ENCODE measurements around the gene UBE2H. TPM values are rescaled to one million over a fixed set of nuclear protein-coding genes. Genes with fewer than 3 reads are reported as not detected.

UBE2H gene
- total RNA-seq, 3 donors from 2014 or later = 39.6 to 85.9 (median 40.0) TPM

DNA sequence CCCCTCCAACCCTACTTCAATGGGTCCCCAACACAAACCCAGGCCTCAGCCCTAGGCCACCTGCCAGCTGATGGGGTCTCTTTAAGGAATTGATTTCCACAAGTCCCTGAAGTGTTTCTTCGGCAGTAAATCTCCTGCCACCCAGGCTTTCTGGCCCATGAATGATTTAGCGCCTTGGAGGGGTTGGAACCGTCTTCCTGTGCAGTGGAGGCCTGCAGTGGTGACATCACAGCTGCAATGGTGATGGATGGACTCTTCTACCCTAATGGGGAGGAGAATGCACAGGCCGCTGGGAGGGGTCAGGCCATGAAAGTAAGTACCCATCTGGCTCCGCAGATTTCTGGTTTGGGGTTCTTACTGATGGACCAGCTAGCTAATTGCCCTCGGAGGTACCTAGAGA is 163.8 kb downstream of the UBE2H start:
- H3K4me3 ChIP-seq = no peak overlapping the region
- no peak for ATAC-seq

GRCh38 chr7:129786825-129787563 is 165.8 kb downstream of the UBE2H start:
- no peak overlapping the region for H3K4me3 ChIP-seq
- H3K4me1 ChIP-seq (ENCODE audit: low read depth) = peaks cover 32% of the 10 kb centered on the region
- intact Hi-C loops (cut with DNase I, micrococcal nuclease) = no loop called here
- H3K9me3 ChIP-seq = no peaks in the 10 kb centered on the region
- no peaks in the 10 kb centered on the region for H3K36me3 ChIP-seq (ENCODE audit: low read depth)
- no peak for ATAC-seq
- DNase-seq = no peak
- no peak for TF ChIP-seq CTCF (IDR thresholded peaks at IDR 0.05)

More for the DNA sequence above, 163.8 kb downstream of the UBE2H start:
- DNase-seq = no peak
- no peaks in the 10 kb centered on the region for H3K9me3 ChIP-seq
- intact Hi-C loops (cut with DNase I, micrococcal nuclease) = no loop called here
- TF ChIP-seq CTCF (IDR thresholded peaks at IDR 0.05) = no peak
- H3K36me3 ChIP-seq (ENCODE audit: low read depth) = no peaks in the 10 kb centered on the region
- peaks cover 21% of the 10 kb centered on the region for H3K4me1 ChIP-seq (ENCODE audit: low read depth)

GRCh38 chr7:129785685-129786514 is 166.9 kb downstream of the UBE2H start:
- peak in 1 of 3 donors; percentile 35 for DNase-seq
- intact Hi-C loops (cut with DNase I, micrococcal nuclease) = no loop called here
- H3K4me1 ChIP-seq (ENCODE audit: low read depth) = peaks cover 43% of the 10 kb centered on the region
- no peak for ATAC-seq
- no peaks in the 10 kb centered on the region for H3K9me3 ChIP-seq
- H3K36me3 ChIP-seq (ENCODE audit: low read depth) = no peaks in the 10 kb centered on the region
- TF ChIP-seq CTCF (IDR thresholded peaks at IDR 0.05) = no peak
- H3K4me3 ChIP-seq = no peak overlapping the region

DNA sequence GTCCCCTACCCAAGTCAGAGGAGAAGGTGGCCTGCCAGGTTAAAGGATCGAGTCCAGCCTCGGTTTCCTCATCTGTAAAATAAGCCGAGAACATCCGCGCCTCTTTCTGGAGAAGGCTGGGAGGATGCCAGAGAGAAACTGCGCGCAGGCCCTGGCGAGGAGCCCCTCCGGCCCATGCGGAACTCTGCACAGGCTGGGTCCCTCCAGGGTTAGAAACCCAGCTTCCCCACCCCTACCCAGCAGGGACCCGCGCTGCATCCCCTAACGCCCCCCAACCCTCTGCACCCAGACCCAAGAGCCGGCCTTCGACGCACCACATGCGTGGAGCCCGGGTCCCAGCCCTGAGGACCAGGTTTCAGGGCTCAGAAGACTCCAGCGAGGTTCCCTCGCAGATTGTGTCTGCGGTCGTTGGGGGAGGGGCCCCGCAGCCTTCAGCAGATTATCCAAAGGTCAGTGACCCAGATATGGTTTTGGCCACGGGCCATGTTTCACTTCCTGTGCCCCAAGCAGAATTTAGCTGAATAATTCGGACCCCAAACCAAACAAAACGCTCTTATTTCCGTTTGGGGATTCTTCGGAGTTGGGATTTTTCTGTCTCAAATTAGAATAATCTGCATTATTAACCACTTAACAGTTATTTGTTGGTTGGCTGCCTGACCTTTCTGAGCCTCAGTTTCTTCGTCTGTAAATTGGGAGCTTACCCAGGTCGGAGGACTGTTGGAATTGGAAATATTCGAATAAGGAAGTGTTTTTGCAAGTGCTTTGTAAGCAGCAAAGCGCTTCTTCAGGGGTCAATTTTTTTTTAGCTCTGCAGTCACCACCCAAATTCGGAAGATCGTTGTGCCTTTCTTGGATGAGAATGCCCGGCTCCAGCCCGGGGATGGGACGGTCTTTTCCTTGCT is 167.7 kb downstream of the UBE2H start:
- Histone ChIP-seq H3K9me3 (no peaks in the 10 kb centered on the region), H3K4me1 (ENCODE audit: low read depth) (peaks cover 50% of the 10 kb centered on the region), H3K4me3 (no peak overlapping the region), H3K36me3 (ENCODE audit: low read depth) (no peaks in the 10 kb centered on the region)
- ATAC-seq (no peak), DNase-seq (peak in 2 of 3 donors; percentile 44 to 56)
- intact Hi-C loops (cut with DNase I, micrococcal nuclease) = no loop called here
- no peak for TF ChIP-seq CTCF (IDR thresholded peaks at IDR 0.05)

- DNase-seq (no peak), ATAC-seq (no peak)
- intact Hi-C loops (cut with DNase I, micrococcal nuclease) = no loop called here
- TF ChIP-seq CTCF (IDR thresholded peaks at IDR 0.05) = no peak
- no peaks in the 10 kb centered on the region for H3K9me3 ChIP-seq
- H3K4me3 ChIP-seq = no peak overlapping the region
- peaks cover 56% of the 10 kb centered on the region for H3K4me1 ChIP-seq (ENCODE audit: low read depth)
- H3K36me3 ChIP-seq (ENCODE audit: low read depth) = no peaks in the 10 kb centered on the region
These were observed 168.3 kb downstream of the UBE2H start for GRCh38 chr7:129784437-129784782.
